Suprapubic skin (tissue), 4 donors: ENCODE results near the gene PRADC1.

Experiments used
- EP300 ChIP-seq: sonication (generic); formaldehyde crosslinking; IDR thresholded peaks from one replicate; pipeline ENCODE4 v1.6.1; 2017; ENCODE audit warnings: antibody characterized with exemption
- POLR2A ChIP-seq, 2 donors: fragments of 450-650 bp; IDR thresholded peaks; one replicate each; pipeline ENCODE4 v1.6.1; 2017; ENCODE audit warnings: antibody characterized with exemption in 2 of 2, mild to moderate bottlenecking in 2 of 2, moderate library complexity in 2 of 2
- POLR2AphosphoS5 ChIP-seq, 3 donors: sonication (generic); formaldehyde crosslinking; IDR thresholded peaks; one replicate each; pipeline ENCODE4 v1.6.1; 2017; ENCODE audit warnings: antibody characterized with exemption in 3 of 3
- TF ChIP-seq, protein P1 (sequence below), 2 donors: fragments of 200-600 bp in 1 of 2; fragments of 450-650 bp in 1 of 2; sonication (generic) in 1 of 2; IDR thresholded peaks; one replicate each; pipeline ENCODE4 v1.5.1; 2016 to 2019; ENCODE audit warnings: antibody characterized with exemption in 2 of 2, mild to moderate bottlenecking in 1 of 2, moderate library complexity in 1 of 2

DNA sequence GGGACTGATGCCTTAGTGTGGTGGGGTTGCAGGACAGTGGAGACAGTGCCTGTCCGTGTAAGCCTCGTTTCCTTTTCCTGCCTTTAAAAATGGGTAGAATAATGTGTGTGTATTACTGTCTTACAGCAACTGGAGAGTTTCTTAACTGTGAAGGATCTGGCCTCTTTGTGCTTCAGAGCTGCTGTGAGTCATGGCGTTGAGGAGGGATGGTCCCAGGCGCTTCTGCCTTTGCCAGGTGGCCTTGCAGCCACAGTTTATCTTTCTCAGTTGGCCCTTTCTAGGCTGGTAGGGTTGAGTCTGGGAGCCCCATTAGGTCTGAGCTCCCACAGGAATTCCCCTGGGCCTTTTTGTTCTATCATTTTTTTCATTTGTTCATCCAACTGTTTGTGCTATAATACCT is 9.2 kb downstream of the PRADC1 start:
- TF ChIP-seq, protein P1, sequence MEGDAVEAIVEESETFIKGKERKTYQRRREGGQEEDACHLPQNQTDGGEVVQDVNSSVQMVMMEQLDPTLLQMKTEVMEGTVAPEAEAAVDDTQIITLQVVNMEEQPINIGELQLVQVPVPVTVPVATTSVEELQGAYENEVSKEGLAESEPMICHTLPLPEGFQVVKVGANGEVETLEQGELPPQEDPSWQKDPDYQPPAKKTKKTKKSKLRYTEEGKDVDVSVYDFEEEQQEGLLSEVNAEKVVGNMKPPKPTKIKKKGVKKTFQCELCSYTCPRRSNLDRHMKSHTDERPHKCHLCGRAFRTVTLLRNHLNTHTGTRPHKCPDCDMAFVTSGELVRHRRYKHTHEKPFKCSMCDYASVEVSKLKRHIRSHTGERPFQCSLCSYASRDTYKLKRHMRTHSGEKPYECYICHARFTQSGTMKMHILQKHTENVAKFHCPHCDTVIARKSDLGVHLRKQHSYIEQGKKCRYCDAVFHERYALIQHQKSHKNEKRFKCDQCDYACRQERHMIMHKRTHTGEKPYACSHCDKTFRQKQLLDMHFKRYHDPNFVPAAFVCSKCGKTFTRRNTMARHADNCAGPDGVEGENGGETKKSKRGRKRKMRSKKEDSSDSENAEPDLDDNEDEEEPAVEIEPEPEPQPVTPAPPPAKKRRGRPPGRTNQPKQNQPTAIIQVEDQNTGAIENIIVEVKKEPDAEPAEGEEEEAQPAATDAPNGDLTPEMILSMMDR (IDR thresholded peaks at IDR 0.05), result no peak
- no peak for TF ChIP-seq POLR2A (IDR thresholded peaks at IDR 0.05)
- TF ChIP-seq EP300, result no peak
- no peak for TF ChIP-seq POLR2AphosphoS5 (IDR thresholded peaks at IDR 0.05)
